Vagina (tissue), 2 donors: Measurements from ENCODE around the gene C1orf174.

ENCODE experiments used
- POLR2A ChIP-seq, 2 donors: fragments of 450-650 bp; IDR thresholded peaks; one replicate each; pipeline ENCODE4 v1.6.1; 2017; ENCODE audit warnings: antibody characterized with exemption in 2 of 2, mild to moderate bottlenecking in 2 of 2, moderate library complexity in 2 of 2
- POLR2AphosphoS5 ChIP-seq, 2 donors: sonication (generic); formaldehyde crosslinking; IDR thresholded peaks; one replicate each; pipeline ENCODE4 v1.9.0; 2017; ENCODE audit warnings: antibody characterized with exemption in 2 of 2, mild to moderate bottlenecking in 2 of 2, low read depth in 1 of 2; ENCODE audit not compliant: insufficient read depth in 1 of 2
- TF ChIP-seq, protein P1 (sequence below), 3 experiments: fragments of 450-650 bp in 2 of 3; fragments of 200-600 bp in 1 of 3; sonication (generic) in 1 of 3; IDR thresholded peaks; one replicate each; pipeline ENCODE4 v1.5.1; 2017 to 2019; ENCODE audit warnings: antibody characterized with exemption in 3 of 3, mild to moderate bottlenecking in 2 of 3, moderate library complexity in 2 of 3

- TF ChIP-seq, protein P1, sequence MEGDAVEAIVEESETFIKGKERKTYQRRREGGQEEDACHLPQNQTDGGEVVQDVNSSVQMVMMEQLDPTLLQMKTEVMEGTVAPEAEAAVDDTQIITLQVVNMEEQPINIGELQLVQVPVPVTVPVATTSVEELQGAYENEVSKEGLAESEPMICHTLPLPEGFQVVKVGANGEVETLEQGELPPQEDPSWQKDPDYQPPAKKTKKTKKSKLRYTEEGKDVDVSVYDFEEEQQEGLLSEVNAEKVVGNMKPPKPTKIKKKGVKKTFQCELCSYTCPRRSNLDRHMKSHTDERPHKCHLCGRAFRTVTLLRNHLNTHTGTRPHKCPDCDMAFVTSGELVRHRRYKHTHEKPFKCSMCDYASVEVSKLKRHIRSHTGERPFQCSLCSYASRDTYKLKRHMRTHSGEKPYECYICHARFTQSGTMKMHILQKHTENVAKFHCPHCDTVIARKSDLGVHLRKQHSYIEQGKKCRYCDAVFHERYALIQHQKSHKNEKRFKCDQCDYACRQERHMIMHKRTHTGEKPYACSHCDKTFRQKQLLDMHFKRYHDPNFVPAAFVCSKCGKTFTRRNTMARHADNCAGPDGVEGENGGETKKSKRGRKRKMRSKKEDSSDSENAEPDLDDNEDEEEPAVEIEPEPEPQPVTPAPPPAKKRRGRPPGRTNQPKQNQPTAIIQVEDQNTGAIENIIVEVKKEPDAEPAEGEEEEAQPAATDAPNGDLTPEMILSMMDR (IDR thresholded peaks at IDR 0.05): no peak
- no peak for TF ChIP-seq POLR2AphosphoS5 (IDR thresholded peaks at IDR 0.05; ENCODE audit: insufficient read depth in 1 of 2, low read depth in 1 of 2)
- no peak for TF ChIP-seq POLR2A (IDR thresholded peaks at IDR 0.05)
Measured at GRCh38 chr1:3908886-3909517, 8.9 kb upstream of the C1orf174 start.
